Skin epidermis (tissue), 12 donors: ENCODE results near the gene OSCAR.
A peak's percentile ranks its signal among the peaks of the same experiment; 100 is the strongest.

ENCODE experiments used
- H3K27ac ChIP-seq, 21 experiments: fragments of 200-600 bp; sonication (generic) in 11 of 21; one replicate each; pipeline ENCODE4 v1.5.0; 2020; ENCODE audit warnings: mild to moderate bottlenecking in 3 of 21, inconsistent platforms in 2 of 21, moderate library complexity in 2 of 21
- H3K4me3 ChIP-seq, 7 experiments: fragments of 200-600 bp; sonication (generic) in 2 of 7; one replicate each; pipeline ENCODE4 v1.5.0; 2020; ENCODE audit warnings: inconsistent platforms in 2 of 7, mild to moderate bottlenecking in 2 of 7, moderate library complexity in 1 of 7

The OSCAR gene

GRCh38 chr19:54128441-54128725 lies 27.8 kb upstream of the OSCAR start:
- no peak overlapping the region for H3K27ac ChIP-seq

GRCh38 chr19:54127688-54128440 lies 27.3 kb upstream of the OSCAR start:
- Histone ChIP-seq H3K27ac (no peak overlapping the region), H3K4me3 (no peak overlapping the region)

More at GRCh38 chr19:54128441-54128725, 27.8 kb upstream of the OSCAR start:
- no peak overlapping the region for H3K4me3 ChIP-seq

- H3K4me3 ChIP-seq, result no peak overlapping the region
- H3K27ac ChIP-seq, result no peak overlapping the region
Observed at GRCh38 chr19:54125713-54126112, 25.1 kb upstream of the OSCAR start.

- no peak overlapping the region for H3K4me3 ChIP-seq
- no peak overlapping the region for H3K27ac ChIP-seq
Observed at GRCh38 chr19:54124393-54124792, 23.8 kb upstream of the OSCAR start.

- H3K27ac ChIP-seq, result no peak overlapping the region
- H3K4me3 ChIP-seq, result no peak overlapping the region
Observed at GRCh38 chr19:54123682-54124081, 23.1 kb upstream of the OSCAR start.

GRCh38 chr19:54121259-54121658 lies 20.7 kb upstream of the OSCAR start:
- Histone ChIP-seq H3K4me3 (no peak overlapping the region), H3K27ac (no peak overlapping the region)

GRCh38 chr19:54115109-54116063 lies 14.8 kb upstream of the OSCAR start, which contains the start of the genes PRPF31 and TFPT:
Gene PRPF31 (plus strand): TSS chr19:54115754. CDS start chr19:54118279, 2,525 bp downstream.
Gene TFPT (minus strand): TSS chr19:54115657. CDS start chr19:54115269, 388 bp downstream.
- peak within 1 kb of the TSS; percentile 66 to 95 (median 89) for H3K4me3 ChIP-seq

GRCh38 chr19:54114340-54115108 lies 13.9 kb upstream of the OSCAR start:
- Histone ChIP-seq H3K4me3 (peak overlapping the region; percentile 66 to 95 (median 89)), H3K27ac (peak overlapping the region in 19 of 21 experiments; percentile 71 to 99 (median 92))

More at GRCh38 chr19:54115109-54116063, 14.8 kb upstream of the OSCAR start, which contains the start of the genes PRPF31 and TFPT:
- peak within 1 kb of the TSS; percentile 71 to 99 (median 90) for H3K27ac ChIP-seq

- Histone ChIP-seq H3K27ac (no peak overlapping the region), H3K4me3 (no peak overlapping the region)
Observed at GRCh38 chr19:54109651-54110050, 9.0 kb upstream of the OSCAR start.

- Histone ChIP-seq H3K4me3 (no peak overlapping the region), H3K27ac (no peak overlapping the region)
Observed at GRCh38 chr19:54108496-54108895, 7.9 kb upstream of the OSCAR start.

GRCh38 chr19:54107876-54108490 lies 7.4 kb upstream of the OSCAR start:
- Histone ChIP-seq H3K4me3 (no peak overlapping the region), H3K27ac (no peak overlapping the region)

GRCh38 chr19:54106716-54107115 lies 6.1 kb upstream of the OSCAR start:
- Histone ChIP-seq H3K27ac (no peak overlapping the region), H3K4me3 (no peak overlapping the region)

GRCh38 chr19:54105796-54106195 lies 5.2 kb upstream of the OSCAR start:
- H3K27ac ChIP-seq, result no peak overlapping the region
- no peak overlapping the region for H3K4me3 ChIP-seq

- Histone ChIP-seq H3K4me3 (no peak overlapping the region), H3K27ac (no peak overlapping the region)
Observed at GRCh38 chr19:54104998-54105715, 4.6 kb upstream of the OSCAR start.

GRCh38 chr19:54102421-54103169 lies 2.0 kb upstream of the OSCAR start, which contains the start of gene NDUFA3:
Gene NDUFA3 (plus strand): TSS chr19:54102855. CDS start chr19:54102879, 24 bp downstream.
- H3K27ac ChIP-seq, result peak within 1 kb of the TSS; percentile 27 to 94 (median 81)
- H3K4me3 ChIP-seq, result peak within 1 kb of the TSS; percentile 59 to 95 (median 83)

GRCh38 chr19:54099903-54100255 lies 724 bp downstream of the OSCAR start:
- H3K4me3 ChIP-seq, result peak overlapping the region in 1 of 7 experiments; percentile 8

GRCh38 chr19:54099190-54099902 lies 1.3 kb downstream of the OSCAR start:
- H3K4me3 ChIP-seq, result no peak overlapping the region
- no peak overlapping the region for H3K27ac ChIP-seq

More at GRCh38 chr19:54099903-54100255, 724 bp downstream of the OSCAR start:
- H3K27ac ChIP-seq, result peak overlapping the region in 5 of 21 experiments; percentile 20 to 80 (median 48)
